Measurements from ENCODE around the gene MSTN.

MSTN gene

DNA sequence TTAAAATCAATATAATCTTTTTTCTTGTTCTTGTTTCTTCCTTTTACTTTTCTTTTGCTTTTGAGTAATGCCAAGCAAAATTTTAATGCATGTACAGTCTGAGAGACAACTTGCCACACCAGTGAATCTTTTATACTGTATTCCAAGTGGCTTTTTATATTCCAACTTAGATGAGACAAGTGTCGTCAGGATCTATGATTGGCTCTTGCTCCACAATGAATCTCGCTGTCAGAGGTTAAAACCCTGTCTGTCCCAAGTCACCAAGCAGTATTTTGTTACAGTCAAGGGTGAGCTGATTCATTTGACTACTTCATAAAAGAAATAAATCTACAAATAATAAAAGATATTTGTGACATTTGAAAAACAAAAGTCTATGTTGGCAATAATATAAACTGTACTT is at the start of gene MSTN:
Gene MSTN, minus strand, starts transcription at position 129 of the 400 bp plus-strand sequence. CDS start 133 bp downstream, outside the sequence.
- DNase-seq, result no peak

DNA sequence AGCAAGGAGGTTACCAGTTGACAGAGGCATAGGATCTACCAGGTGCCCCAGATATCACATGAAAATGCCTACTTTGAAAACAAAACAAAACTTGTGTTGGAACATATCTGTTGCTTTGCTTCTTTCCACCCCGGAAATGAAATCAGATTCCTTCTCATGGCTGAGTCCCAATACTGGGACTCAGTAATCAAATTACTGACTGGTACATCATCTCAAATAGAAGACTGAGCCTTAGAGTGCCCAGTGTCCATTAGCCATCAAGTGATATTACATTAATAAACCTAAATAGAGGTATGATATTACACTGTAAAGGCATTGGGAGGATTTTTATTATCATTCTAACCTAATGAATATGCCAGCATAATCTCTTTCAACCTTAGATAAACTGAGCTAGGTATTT is 48.6 kb upstream of the MSTN start:
- no peak for DNase-seq

DNA sequence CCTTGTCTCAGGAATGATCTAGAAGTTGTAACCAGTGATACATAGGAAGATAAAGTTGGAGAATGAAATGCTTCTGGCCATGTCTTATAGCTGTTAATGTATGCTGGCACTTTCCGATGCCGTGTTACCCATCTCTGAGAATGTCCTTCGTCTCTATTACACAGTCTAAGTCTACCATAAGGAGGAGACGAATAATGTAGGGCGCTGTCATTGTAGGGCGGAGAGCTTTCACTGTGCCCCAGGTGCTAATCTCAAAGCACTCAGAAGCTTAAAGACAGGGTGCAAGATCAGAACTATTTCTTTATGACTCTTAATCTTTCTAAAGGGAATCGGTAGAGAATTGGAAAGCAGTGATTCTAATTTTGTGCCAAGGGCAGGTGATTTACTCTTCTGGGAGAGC is 48.2 kb upstream of the MSTN start:
- no peak for DNase-seq

DNA sequence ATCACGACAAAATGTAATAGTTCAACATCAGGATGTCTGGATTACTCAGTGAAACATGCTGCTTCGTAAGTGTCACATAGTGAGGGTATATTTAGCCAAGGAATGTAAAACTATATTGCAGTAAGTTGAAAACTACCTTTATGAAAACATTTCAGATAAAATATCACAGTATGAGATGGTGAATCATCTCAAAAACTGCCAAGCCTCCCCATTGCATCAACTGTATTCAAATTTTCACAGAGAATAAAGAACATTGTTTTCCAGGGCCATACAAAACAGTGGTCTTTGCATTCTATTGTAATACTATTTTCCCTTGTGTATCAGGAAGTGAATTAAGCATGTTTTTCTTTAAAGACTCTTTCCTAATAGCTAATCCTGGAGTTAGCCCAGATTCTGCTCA is 47.6 kb upstream of the MSTN start:
- no peak for DNase-seq

DNA sequence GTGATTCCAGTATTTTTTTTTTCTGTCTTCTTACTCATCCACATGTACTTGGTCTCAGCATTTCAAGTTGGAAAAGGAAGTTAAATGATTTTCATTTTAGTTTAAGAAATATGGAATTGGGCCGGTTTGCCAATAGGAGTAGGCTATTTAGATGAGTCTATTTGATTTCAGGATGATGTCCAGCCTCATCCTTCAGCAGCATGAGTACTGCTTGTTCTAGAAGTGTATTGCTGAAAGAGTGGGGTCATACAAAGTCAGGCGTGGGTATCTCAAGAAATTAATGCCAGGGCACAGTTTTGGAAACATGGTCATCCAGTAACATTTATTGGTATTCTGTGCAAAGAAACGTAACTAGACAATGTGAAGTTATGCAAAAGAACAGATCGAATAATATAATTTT is 44.9 kb upstream of the MSTN start:
- no peak for DNase-seq

DNA sequence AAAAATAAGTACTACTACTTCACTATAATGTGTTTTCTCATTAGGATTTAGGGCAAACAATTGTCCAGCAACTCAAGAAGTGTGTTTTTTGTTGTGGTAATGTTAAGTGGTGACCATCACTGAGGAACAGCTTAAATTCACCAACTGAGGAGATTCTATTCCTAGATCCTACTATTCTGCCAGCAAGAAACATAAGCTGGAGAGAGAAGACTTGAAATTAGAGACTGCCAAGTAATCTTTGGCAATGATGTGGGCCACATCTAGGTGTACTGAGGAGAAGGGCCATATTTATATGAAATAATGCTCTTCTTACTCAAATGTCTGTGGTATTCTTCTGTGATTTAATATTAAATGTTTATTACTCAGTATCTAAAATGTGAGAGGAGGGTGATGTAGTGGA is 44.3 kb upstream of the MSTN start:
- no peak for DNase-seq

DNA sequence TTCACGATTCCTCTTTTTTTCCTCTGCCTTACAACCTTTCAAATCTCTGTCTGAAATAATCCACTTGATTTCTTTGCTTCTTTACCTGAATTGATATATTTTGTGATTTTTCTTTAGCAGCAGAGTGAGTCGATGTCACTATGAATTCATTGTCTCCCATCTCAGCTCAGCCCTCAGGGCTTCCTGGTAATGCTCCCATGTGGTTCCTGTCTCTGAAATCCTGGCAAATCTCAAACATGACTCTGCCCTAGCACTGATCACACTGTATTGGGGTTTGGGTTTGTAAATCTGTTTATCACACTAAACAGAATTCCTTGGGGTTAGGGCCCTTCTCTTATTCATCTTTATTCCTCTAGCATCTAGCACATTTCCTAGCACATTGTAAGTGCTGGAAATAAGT is 43.0 kb upstream of the MSTN start:
- DNase-seq, result peak; percentile 32

DNA sequence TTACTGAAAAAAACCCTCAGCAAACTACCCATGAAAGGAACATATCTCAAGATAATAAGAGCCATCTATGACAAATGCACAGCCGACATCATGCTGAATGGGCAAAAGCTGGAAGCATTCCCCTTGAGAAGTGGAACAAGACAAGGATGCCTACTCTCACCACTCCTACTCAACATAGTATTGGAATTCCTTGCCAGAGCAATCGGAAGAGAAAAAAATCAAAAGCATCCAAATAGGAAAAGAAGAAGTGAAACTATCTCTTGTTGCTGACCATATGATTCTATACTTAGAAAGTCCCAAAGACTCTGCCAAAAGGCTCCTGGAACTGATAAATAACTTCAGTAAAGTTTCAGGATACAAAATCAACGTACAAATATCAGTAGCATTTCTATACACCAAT is 40.6 kb upstream of the MSTN start:
- no peak for DNase-seq

DNA sequence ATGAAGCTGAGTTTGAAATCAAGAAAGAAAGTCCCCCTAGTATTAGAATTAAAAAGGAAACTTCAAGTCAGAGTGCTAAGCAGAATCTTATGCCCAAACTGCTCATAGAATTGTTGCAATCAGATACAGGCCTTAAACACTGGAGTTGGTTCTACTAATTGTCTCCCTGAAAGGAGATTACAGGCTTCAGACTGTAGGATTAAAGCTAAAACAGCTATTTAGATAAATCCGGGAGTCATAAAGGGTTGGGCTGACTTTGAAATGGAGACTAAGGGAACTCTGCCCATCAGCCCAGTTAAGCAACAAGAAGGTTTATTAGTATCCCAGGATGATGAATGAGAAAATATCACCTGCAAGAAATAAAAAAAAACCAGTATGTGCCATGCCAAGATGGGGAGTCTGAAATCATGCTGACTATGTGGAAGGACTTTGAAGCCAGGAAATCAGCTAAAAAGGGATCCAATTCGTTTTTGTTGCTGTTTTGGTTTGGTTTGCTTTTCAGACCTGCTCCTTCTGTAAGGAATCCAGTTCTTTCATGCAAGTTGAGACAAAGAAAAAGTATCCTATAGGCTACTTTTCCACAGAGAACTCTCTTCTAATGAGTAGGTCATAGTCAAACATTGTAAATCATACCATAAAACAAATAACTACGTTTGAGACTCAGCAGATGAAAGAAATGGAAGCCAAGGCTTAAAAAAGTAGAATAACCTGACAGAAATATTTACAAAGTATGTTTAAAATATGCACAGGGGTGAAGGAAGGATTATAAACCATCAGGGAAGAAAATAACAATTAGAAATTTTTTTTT is 37.6 kb upstream of the MSTN start:
- no peak for DNase-seq

DNA sequence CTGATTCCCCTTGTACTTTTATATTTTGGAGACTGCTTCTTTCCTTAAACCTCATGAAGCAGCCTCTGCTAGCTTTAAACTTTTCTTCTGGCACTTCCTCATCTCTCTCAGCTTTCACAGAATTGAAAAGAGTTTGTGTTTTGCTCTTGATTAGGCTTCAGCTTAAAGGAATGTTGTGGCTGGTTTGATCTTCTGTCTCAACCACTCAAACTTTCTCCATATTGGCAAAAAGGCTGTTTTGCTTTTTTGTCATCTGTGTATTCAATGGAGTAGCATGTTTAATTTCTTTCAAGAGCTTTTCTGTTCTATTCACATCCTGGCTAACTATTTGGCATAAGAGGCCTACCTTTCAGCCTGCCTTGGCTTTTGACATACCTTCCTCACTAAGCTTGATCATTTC is 36.3 kb upstream of the MSTN start:
- DNase-seq, result no peak

DNA sequence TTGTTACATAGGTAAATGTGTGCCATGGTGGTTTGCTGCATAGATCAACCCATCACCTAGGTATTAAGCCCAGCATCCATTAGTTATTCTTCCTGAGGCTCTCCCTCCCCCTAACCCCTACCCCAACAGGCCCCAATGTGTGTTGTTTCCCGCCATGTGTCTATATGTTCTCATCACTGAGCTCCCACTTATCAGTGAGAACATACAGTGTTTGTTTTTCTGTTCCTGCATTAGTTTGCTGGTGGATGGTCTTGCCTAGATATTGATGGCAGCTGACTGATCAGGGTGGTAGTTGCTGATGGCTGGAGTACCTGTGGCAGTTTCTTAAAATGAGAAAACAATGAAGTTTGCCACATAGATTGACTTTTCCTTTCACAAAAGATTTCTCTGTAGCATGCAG is 34.6 kb upstream of the MSTN start:
- no peak for DNase-seq

DNA sequence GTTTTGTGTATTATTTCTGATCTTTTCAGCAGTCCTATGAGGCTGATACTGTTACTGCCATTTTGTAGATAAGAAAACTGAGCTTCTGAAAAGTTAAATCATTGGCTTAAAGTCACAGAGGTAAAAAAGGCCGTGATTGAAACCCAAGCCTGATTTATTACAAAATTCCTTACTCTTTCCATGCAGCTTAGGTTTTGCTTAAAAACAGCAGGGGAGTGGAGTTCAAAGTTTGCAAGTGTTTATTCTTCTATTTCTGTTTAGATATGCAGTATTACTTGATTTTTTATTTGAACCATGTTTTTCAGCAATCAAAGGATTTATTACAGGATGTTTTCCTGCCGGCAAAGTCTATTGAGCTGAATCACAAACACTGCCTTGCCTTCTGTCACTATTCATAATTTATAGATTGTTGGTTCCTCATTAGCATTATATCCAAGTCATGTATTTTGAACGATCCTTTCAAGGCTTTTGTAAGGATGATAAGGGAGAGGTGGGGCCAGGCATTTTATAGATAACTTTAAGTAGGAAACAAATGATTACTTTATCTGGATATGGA is 31.9 kb upstream of the MSTN start:
- no peak for DNase-seq

DNA sequence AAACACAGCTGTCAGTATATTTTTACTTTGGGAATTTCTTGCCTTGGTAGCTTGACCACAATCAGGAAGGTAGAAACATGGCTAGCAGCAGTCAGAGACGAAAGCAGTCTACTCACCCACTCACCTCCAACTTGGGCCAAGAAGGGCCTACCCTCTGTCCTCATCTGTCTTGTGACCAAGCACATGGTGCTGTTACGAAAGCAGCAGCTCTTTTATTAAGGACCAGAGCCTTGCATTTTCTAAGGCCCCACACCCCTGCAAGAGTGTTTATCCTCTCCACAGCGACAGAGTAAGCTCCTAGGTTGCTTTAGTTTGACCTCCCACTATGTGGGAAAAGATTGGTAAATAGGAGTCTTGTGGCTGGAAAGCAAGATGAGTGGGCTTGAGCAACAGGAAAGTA is 31.3 kb upstream of the MSTN start:
- no peak for DNase-seq

DNA sequence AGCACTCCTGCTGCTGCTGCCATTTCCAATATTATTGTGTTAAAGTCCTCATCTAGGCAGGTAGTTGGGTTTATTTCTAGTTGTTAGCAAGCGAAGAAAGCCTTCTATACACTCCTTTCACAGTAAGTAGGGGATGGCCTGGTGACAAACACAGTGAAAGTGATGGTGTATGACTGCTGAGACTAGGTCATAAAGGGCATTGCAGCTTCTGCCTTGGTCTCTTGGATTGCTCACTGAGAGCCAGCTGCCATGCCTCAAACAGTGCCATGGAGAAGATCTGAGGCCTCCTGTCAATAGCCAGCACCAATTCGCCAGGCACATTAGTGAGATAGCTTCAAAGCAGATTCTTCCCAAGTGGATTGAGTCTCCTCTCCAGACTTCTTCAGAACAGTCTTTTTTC is 27.6 kb upstream of the MSTN start:
- no peak for DNase-seq

DNA sequence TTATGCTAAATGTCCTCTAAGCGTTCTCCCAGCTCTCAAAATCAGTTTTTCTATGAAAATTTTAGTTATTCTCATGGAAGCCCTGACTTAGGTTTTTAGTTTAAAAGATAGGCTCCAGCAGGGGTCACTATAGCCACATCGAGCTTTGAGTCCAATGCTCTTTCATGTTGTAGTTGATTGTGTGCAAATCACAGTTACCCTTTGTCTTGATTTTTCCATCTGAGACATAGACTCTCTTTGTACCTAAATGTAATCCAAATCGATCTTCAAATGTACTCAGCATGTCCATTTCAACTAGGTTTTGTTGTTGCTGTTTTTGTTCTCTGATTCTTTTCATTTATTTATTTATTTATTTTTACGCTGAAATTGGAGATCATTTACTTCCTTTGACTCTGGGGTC is 26.4 kb upstream of the MSTN start:
- peak; percentile 69 for DNase-seq

DNA sequence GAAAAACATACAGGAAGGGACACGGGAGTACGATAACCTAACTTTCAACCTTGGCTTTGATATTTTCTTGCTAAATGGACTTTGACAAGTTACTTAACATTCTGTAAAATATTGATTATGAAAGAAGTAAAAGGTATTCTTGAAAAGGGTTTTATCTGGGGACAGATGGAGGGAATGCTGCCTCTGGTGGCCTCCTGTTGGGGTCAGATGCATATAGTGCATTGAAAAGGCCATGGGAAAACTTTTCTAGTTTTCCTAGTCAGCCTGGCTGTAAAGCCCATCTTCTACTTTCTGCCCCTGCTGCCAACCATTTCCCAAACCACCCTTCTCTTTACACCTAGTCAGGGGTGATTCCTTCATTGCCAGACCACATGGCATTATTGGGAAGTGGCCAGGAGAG is 22.2 kb upstream of the MSTN start:
- DNase-seq, result no peak

DNA sequence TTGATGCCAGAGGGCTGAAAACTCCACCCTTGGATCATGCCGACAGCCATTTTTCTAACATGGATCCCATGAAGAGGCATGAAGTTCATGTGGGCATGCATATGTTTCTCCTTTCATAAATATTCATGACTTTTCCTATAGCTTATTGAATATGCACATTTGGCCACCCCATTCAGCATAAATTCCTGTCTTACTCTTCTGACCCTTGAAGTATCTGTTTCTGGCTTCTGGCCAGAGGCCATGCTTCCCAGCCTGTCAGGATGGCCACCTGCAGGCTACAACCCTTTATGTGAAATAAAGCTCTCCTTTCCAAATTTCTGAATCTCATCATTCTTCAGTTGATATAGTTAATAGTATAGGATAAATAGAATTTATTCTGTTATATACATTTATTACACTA is 19.6 kb upstream of the MSTN start:
- no peak for DNase-seq

DNA sequence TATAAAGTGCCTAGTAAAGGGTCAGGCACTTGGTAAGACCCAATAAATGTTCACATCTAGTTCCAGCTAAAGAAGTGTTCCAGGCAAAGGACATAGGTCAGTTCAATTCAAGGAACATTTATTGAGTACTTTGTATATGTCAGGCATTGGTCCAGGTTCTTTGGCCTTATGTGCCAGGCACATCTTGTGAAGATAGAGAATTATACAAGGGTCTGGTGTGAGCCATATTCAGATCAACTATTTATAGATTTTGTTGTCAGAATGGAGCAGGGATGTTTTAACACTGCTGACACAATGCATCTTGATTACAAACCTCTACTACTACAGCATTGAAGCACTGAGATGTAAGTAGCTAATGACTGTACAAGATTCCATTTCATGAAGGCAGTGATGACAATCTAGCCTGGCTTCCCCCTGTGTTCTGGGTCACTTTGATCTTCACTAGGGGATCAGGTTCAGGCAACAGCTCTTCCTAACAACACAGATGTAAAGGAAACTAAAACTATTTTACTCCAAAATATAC is 18.1 kb upstream of the MSTN start:
- DNase-seq, result no peak

DNA sequence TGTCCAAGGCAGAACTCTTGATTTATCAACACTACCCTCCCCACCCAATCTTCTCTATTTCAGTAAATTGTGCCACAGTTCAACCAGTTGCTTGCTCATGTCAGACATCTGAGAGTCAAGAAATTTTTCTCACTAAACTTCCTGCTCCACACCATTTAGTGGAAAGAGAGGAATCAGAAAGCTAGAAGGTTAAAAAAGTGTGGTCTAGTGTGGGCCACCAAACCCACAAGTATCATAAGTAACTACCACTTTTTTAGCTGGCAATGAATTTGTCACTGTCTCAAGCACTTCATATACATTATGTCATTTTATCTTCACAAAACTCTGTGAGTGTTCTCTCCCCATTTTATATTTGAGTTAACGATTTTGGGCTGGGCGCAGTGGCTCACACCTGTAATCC is 16.6 kb upstream of the MSTN start:
- DNase-seq, result no peak

DNA sequence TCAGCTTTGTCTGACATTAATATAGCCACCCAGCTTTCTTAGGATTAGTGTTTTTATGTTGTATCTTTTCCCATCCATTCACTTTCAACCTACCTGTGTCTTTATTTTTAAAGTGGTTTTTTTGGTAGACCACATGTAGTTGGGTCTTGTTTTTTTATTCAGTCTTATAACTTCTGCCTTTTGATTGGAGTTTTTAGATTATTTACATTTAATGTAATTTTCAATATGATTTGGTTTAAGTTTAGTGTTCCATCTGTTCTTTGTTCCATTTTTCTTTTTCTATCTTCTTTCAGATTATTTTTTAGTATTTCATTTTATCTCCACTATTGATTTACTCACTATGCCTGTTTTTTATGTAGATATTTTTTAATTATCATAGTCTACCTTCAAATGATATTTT is 13.1 kb upstream of the MSTN start:
- no peak for DNase-seq

DNA sequence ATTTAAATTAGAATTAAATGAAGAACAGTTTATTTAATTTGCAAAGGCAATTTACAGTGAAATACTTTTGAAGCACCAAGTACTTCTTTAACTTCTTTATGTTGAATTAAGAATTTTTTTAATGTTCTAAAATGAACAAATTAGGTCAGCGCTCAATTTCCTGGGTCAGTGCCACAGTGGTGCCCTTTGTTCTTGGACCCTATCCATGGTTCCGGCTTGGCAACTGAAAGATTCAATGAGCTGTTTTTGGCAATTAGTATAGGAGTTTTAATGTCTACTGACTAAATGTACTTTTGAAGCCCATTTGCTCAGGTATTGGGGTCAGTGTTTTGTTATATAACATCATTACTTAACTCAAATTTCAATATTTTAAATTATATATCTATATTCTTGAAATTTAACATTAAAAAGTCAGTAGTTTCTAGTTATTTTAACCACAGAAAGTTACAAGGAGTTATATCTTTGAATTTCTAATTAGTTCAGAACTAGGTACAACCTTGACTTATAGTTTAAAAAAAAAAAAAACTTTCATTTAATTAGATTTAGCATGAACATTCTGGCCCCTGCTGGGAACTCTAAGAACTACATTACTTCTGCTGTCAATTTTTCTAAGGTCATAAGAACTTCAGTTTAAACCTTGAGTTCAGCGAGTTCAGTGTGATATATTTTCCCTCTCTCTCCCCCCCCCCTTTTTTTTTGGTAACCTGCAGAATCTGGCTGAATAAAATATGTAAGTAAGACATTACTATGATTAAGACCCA is 7.6 kb upstream of the MSTN start:
- peak; percentile 74 for DNase-seq

DNA sequence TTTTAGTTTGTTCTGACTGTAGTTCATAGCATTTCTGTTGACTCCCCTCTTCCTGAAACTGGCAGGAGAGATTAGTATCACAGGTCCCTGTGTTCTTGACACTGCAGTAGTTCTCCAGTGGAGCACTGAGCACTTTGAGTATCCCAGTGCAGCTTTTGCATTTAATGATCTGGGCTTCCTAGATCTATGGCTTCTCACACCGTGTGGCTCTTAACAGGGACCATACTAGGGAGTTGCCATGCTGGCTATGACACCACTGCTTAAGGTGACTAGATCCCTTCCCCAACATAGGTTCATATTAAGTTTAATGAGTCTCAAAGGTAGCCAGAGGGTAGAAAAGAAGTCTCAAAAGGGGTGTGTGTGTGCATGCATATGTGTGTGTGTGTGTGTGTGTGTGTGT is 6.2 kb upstream of the MSTN start:
- no peak for DNase-seq

DNA sequence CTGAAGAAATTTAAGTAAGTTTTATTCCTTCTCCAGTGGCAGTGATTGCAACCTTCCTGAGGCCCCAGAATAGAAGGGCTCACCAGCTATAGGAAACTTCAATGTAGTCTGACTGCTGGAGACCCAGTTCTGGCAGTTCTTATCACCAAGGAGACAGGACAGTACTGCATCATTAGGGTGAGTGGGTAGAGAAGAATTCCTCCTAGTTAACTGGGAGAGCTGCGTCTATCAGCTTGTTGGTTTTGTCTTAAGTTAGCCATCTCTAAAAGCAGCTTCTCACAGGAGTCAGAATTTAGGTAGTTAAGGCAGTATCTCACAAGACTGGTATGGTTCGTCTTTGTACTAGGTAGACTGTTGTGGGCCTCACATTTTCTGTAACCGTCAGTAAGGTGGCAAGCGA is 3.3 kb upstream of the MSTN start:
- DNase-seq, result no peak

DNA sequence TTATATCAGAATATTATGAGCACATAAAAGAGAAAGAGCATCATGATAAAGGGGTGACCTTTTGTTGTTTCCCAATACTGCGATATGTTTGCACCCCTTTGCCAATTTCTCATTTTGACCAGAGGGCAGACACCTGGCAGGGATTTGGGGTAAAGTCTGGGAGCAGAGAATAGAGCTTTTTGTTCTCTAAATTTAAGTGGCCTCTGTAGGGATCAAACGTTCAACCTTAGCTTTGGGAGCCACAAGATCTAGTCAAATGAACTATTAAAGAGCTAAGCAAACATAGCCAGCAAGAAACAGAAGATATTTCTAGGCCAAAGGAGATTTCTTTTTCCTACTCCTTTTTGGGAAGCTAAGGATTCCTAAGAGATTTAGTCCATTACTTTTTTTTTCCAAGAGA is 1.1 kb upstream of the MSTN start:
- no peak for DNase-seq

All from EL (cell line).